Measurements from ENCODE around the gene MRPS15. TPM values are rescaled to one million over a fixed set of nuclear protein-coding genes. Genes with fewer than 3 reads are reported as not detected.

The MRPS15 gene
- total RNA-seq, 1 donor = 56.2 TPM

DNA sequence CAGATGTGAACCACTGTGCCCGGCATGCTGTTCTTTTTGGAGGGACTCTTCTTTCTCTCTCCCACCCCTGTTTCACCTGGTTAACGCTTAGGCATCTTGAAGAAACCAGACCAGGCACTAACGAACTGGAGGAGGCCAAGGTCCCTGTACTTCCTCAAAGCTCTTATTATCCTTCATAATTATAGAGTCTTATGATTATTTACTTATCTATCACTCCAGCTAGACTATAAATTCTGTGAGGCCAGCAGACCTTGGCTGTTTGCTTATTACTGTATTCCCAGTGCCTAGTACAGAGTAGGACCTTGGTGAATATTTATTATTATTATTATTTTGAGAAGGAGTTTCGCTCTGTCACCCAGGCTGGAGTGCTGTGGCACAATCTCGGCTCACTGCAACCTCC is 12.8 kb upstream of the MRPS15 start:
- DNase-seq (ENCODE audit: low read depth) = no peak
- no peak overlapping the region for H3K4me3 ChIP-seq (ENCODE audit: low read depth, low read length)
- TF ChIP-seq, protein P1, sequence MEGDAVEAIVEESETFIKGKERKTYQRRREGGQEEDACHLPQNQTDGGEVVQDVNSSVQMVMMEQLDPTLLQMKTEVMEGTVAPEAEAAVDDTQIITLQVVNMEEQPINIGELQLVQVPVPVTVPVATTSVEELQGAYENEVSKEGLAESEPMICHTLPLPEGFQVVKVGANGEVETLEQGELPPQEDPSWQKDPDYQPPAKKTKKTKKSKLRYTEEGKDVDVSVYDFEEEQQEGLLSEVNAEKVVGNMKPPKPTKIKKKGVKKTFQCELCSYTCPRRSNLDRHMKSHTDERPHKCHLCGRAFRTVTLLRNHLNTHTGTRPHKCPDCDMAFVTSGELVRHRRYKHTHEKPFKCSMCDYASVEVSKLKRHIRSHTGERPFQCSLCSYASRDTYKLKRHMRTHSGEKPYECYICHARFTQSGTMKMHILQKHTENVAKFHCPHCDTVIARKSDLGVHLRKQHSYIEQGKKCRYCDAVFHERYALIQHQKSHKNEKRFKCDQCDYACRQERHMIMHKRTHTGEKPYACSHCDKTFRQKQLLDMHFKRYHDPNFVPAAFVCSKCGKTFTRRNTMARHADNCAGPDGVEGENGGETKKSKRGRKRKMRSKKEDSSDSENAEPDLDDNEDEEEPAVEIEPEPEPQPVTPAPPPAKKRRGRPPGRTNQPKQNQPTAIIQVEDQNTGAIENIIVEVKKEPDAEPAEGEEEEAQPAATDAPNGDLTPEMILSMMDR (IDR thresholded peaks at IDR 0.05; ENCODE audit: insufficient read depth, low read length) = no peak

DNA sequence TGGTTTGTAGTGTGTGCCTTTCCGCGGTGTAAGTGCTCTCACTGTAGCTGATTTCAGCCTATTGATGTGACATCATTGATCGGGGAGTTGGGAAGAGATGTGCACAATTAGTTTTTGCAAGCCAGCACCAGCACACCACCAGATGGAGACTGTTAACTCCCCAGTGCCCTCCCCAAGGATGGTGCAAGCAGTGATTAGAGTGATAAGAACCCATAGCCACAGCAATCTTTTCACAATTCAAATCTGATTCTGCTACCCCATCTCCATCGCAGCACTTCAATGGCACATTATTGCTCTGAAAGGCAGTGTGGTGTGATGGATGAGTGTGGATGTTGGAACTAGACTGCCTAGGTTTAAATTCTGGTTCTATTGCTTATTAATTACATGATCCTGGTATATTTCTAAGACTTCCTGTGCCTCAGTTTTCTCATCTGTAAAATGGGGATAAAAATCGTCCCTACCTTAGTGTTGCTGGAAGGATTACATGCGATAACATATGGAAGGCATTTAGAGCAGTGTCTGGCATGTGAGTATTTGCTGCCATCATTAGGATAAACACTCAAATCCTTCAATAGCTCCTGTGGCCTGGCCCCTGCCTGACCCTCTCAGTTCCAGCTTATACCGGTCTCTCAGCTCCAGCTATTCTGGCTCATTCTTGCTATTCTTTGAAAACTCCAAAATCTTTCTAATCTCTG is 11.9 kb upstream of the MRPS15 start:
- TF ChIP-seq, protein P1 (IDR thresholded peaks at IDR 0.05; ENCODE audit: insufficient read depth, low read length) = no peak
- H3K4me3 ChIP-seq (ENCODE audit: low read depth, low read length) = no peak overlapping the region
- no peak for DNase-seq (ENCODE audit: low read depth)

DNA sequence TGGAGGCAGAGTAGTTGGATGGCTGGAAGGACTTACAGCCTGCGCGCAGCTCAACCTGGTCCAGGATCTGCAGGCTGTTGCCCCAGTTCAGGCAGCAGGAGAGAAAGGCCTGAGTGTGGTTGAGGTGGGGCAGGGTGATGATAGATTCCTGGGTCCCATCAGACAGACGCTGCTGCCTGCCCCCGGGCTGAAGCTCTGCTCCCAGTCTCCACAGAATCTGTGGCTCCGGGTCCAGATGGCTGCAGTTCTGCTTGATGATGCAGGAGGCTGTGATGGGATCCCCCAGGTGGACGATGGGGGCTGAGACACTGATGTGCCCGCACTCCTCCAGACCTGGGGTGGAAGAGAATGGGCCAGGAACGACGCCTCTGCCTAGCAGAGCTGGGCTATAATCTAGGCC is 11.2 kb upstream of the MRPS15 start:
- no peak for DNase-seq (ENCODE audit: low read depth)
- TF ChIP-seq, protein P1 (IDR thresholded peaks at IDR 0.05; ENCODE audit: insufficient read depth, low read length) = no peak
- H3K4me3 ChIP-seq (ENCODE audit: low read depth, low read length) = no peak overlapping the region

DNA sequence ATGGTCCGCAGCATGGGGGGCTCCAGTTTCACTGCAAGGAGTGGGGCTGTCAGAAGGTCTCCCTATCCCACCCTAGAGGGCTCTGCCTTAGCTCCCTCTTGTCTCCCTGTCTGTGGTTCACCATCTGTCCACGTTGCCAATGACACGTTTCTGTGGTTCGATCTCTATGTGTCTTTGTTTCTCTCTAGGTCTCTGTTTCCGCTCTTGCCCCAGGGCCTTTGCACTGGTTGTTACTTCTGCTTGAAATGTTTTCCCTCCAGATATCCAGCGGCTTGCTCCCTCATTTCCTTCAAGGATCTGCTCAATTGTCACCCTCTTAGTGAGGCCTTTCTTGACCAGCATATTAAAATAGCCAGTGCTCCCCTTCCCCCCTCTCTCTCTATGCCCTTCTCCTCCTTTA is 8.5 kb upstream of the MRPS15 start:
- no peak overlapping the region for H3K4me3 ChIP-seq (ENCODE audit: low read depth, low read length)
- DNase-seq (ENCODE audit: low read depth) = no peak
- TF ChIP-seq, protein P1 (IDR thresholded peaks at IDR 0.05; ENCODE audit: insufficient read depth, low read length) = no peak

DNA sequence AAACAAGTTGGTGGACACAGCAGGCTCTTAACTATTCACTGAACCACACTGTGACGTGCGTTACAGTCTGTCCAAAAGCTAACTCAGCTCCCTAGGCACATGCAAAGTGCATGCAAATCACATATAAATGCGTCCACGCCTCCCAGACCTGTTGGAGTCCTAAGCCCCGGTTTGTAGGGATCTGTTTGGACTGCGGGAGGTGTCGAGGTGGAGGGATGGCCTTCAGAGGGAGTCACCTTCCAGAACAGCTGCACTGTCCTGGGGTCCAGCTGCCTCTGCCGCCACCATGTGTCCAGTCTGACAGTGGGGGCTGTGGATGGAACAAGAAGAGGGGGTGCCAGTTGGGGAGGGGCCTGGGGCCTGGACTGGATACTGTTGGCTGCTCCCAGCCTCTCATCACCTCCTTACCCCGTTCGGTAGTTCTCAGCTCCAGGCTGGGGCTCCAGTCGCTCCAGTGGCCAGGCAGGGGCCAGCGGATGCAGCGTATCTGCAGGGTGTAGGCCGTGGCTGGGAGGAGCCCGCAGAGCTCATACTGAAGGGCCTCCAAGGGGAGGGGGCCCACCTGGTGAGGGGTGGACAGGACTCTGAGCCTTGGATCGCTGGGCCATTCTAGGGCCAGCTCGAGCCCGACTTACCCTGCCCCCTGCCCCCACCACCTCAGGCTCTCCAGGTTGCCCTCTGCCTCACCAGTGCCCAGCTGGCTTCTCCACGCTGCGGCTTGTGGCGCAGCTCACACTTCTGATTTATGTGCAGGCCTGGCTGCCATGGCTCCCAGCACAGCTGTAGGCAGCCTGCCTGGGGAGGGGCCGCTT is 7.9 kb upstream of the MRPS15 start:
- TF ChIP-seq, protein P1 (IDR thresholded peaks at IDR 0.05; ENCODE audit: insufficient read depth, low read length) = no peak
- no peak for DNase-seq (ENCODE audit: low read depth)
- no peak overlapping the region for H3K4me3 ChIP-seq (ENCODE audit: low read depth, low read length)

DNA sequence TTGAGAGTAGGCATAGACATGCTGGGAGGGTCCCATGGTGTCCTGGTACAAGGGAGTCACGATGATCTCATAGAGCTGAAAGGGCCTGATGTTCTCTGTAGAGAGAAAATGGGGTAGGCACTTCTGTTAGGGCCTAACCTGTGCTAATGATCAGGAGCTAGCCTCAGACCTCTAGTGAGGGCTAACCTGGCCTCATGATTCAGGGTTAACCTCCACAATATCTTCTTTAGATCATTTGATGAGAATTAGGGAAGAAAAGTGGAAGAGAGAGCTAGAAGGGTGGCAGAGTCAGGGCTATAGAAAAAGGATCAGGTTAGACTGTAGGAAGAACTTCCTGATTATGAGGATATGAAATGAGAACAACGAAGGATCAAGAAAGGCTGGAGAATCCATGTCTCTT is 5.0 kb upstream of the MRPS15 start:
- TF ChIP-seq, protein P1 (IDR thresholded peaks at IDR 0.05; ENCODE audit: insufficient read depth, low read length) = no peak
- no peak for DNase-seq (ENCODE audit: low read depth)
- no peak overlapping the region for H3K4me3 ChIP-seq (ENCODE audit: low read depth, low read length)

Measured in fibroblast of the aortic adventitia (primary cell).